Astrocyte (in vitro differentiated cells and primary cell): ENCODE data around the gene PRKCI. TPM values are rescaled to one million over a fixed set of nuclear protein-coding genes. Genes with fewer than 3 reads are reported as not detected.

Source experiments
- DNase-seq: peaks from one replicate; pipeline ENCODE4 v3.0.0-alpha.2; 2010; ENCODE audit warnings: low read depth
- FAIRE-seq: peaks from 2 replicates; lab custom pipeline; 2011; peaks lifted over from hg19 to GRCh38; lab: Jason Lieb, UNC
- H2AFZ ChIP-seq: 2 replicates; pipeline ENCODE4 v1.6.0; 2012; ENCODE audit warnings: low read depth, low read length, inconsistent platforms
- H3K27ac ChIP-seq: 2 replicates; pipeline ENCODE4 v1.5.1; 2011; ENCODE audit warnings: low read depth, low read length, inconsistent platforms
- H3K27me3 ChIP-seq: 2 replicates; pipeline ENCODE4 v1.6.0; 2011; ENCODE audit warnings: low read length, inconsistent platforms; ENCODE audit not compliant: insufficient read depth
- H3K36me3 ChIP-seq: 2 replicates; pipeline ENCODE4 v1.5.1; 2011; ENCODE audit warnings: low read length, inconsistent platforms; ENCODE audit not compliant: insufficient read depth
- H3K4me1 ChIP-seq: 2 replicates; pipeline ENCODE4 v1.5.1; 2011; ENCODE audit warnings: low read length, inconsistent platforms; ENCODE audit not compliant: insufficient read depth
- H3K4me2 ChIP-seq: 2 replicates; pipeline ENCODE4 v1.6.0; 2012; ENCODE audit warnings: low read length, inconsistent platforms
- H3K4me3 ChIP-seq: 2 replicates; pipeline ENCODE4 v1.5.1; 2011; ENCODE audit warnings: low read depth, mild to moderate bottlenecking, low read length, inconsistent platforms; ENCODE audit not compliant: insufficient read depth
- H3K79me2 ChIP-seq: 2 replicates; pipeline ENCODE4 v1.6.0; 2012; ENCODE audit warnings: mild to moderate bottlenecking, low read length, inconsistent platforms; ENCODE audit not compliant: insufficient read depth
- H3K9ac ChIP-seq: 2 replicates; pipeline ENCODE4 v1.6.0; 2012; ENCODE audit warnings: mild to moderate bottlenecking, low read length, inconsistent platforms
- H3K9me3 ChIP-seq: 2 replicates; pipeline ENCODE4 v1.5.1; 2012; ENCODE audit warnings: low read depth, mild to moderate bottlenecking, low read length, inconsistent platforms; ENCODE audit not compliant: insufficient read depth
- H4K20me1 ChIP-seq: 2 replicates; pipeline ENCODE4 v1.6.0; 2012; ENCODE audit warnings: low read length, inconsistent platforms; ENCODE audit not compliant: insufficient read depth
- H3K27ac Mint-ChIP-seq: one replicate; pipeline ENCODE4 v1.8.0; 2021; ENCODE audit warnings: mild to moderate bottlenecking, mixed read lengths; ENCODE audit not compliant: unreplicated experiment
- H3K27me3 Mint-ChIP-seq: one replicate; pipeline ENCODE4 v1.8.0; 2021; ENCODE audit warnings: low read depth, mixed read lengths; ENCODE audit not compliant: unreplicated experiment
- H3K36me3 Mint-ChIP-seq: one replicate; pipeline ENCODE4 v1.8.0; 2021; ENCODE audit warnings: low read depth, mixed read lengths; ENCODE audit not compliant: unreplicated experiment
- H3K4me1 Mint-ChIP-seq: one replicate; pipeline ENCODE4 v1.8.0; 2021; ENCODE audit warnings: low read depth, mixed read lengths; ENCODE audit not compliant: unreplicated experiment
- H3K4me3 Mint-ChIP-seq: one replicate; pipeline ENCODE4 v1.8.0; 2021; ENCODE audit warnings: mild to moderate bottlenecking, moderate library complexity, mixed read lengths; ENCODE audit not compliant: unreplicated experiment
- H3K9me3 Mint-ChIP-seq: one replicate; pipeline ENCODE4 v1.8.0; 2021; ENCODE audit warnings: mild to moderate bottlenecking, mixed read lengths; ENCODE audit not compliant: unreplicated experiment
- CTCF ChIP-seq: IDR thresholded peaks from 2 replicates; pipeline ENCODE4 v1.5.1; 2011; ENCODE audit warnings: low read depth, mild to moderate bottlenecking, inconsistent platforms, low read length, moderate library complexity; ENCODE audit not compliant: insufficient read depth
- EZH2 ChIP-seq: IDR thresholded peaks from 2 replicates; pipeline ENCODE4 v1.6.1; 2012; ENCODE audit warnings: mild to moderate bottlenecking, low read length, inconsistent platforms; ENCODE audit not compliant: insufficient read depth
- total RNA-seq: library from RNA; stranded (reverse); gene quantifications from 2 replicates; pipeline ENCODE4 v1.2.1, GENCODE V29; 2021

PRKCI gene
- total RNA-seq, 1 donor from 2014 or later, result 65.2 TPM

GRCh38 chr3:170330366-170330765, 108.1 kb downstream of the PRKCI start:
- no peak for FAIRE-seq
- Histone ChIP-seq H3K36me3 (no peaks in the 10 kb centered on the region), H3K79me2 (no peaks in the 10 kb centered on the region), H4K20me1 (no peaks in the 10 kb centered on the region), H3K9me3 (no peaks in the 10 kb centered on the region), H3K4me2 (no peak overlapping the region), H3K27ac (no peak overlapping the region), H2AFZ (no peak overlapping the region), H3K4me1 (no peaks in the 10 kb centered on the region), H3K9ac (no peak overlapping the region), H3K27me3 (no peaks in the 10 kb centered on the region), H3K4me3 (no peak overlapping the region)
- Mint-ChIP-seq H3K9me3 (peaks cover 10% of the 10 kb centered on the region), H3K4me1 (peaks cover 6% of the 10 kb centered on the region), H3K27ac (no peak overlapping the region), H3K27me3 (no peaks in the 10 kb centered on the region), H3K4me3 (no peak overlapping the region), H3K36me3 (no peaks in the 10 kb centered on the region)
- TF ChIP-seq EZH2, result no peak
- no peak for TF ChIP-seq CTCF
- peak; percentile 51 for DNase-seq

- Histone ChIP-seq H2AFZ (no peak overlapping the region), H3K27me3 (no peaks in the 10 kb centered on the region), H4K20me1 (no peaks in the 10 kb centered on the region), H3K4me2 (peak overlapping the region; percentile 23), H3K4me1 (no peaks in the 10 kb centered on the region), H3K9me3 (no peaks in the 10 kb centered on the region), H3K27ac (no peak overlapping the region), H3K36me3 (no peaks in the 10 kb centered on the region), H3K9ac (no peak overlapping the region), H3K4me3 (no peak overlapping the region), H3K79me2 (no peaks in the 10 kb centered on the region)
- Mint-ChIP-seq H3K27ac (no peak overlapping the region), H3K4me3 (no peak overlapping the region), H3K9me3 (peaks cover 10% of the 10 kb centered on the region), H3K36me3 (no peaks in the 10 kb centered on the region), H3K27me3 (no peaks in the 10 kb centered on the region), H3K4me1 (peaks cover 6% of the 10 kb centered on the region)
- DNase-seq (no peak), FAIRE-seq (no peak)
- no peak for TF ChIP-seq EZH2
- TF ChIP-seq CTCF, result no peak
Observed at GRCh38 chr3:170331143-170331542, 108.9 kb downstream of the PRKCI start.

GRCh38 chr3:170337420-170337819, 115.2 kb downstream of the PRKCI start:
- Histone ChIP-seq H3K36me3 (no peaks in the 10 kb centered on the region), H3K79me2 (no peaks in the 10 kb centered on the region), H3K9ac (no peak overlapping the region), H3K4me2 (no peak overlapping the region), H3K4me3 (no peak overlapping the region), H3K4me1 (no peaks in the 10 kb centered on the region), H4K20me1 (no peaks in the 10 kb centered on the region), H2AFZ (no peak overlapping the region), H3K27ac (no peak overlapping the region), H3K27me3 (no peaks in the 10 kb centered on the region), H3K9me3 (peaks cover 6% of the 10 kb centered on the region)
- no peak for DNase-seq
- Mint-ChIP-seq H3K9me3 (peaks cover 6% of the 10 kb centered on the region), H3K36me3 (no peaks in the 10 kb centered on the region), H3K27ac (no peak overlapping the region), H3K4me3 (no peak overlapping the region), H3K4me1 (no peaks in the 10 kb centered on the region), H3K27me3 (no peaks in the 10 kb centered on the region)
- TF ChIP-seq EZH2 (no peak), CTCF (no peak)
- no peak for FAIRE-seq
